Peyer's patch (tissue), 4 donors: ENCODE measurements around the gene TSPEAR. TPM values are rescaled to one million over a fixed set of nuclear protein-coding genes. Genes with fewer than 3 reads are reported as not detected.

ENCODE experiments used
- DNase-seq, 3 donors: peaks; one replicate each; pipeline ENCODE4 v3.0.0-alpha.2; 2017 to 2019
- H3K27ac ChIP-seq, 4 donors: fragments of 200-600 bp; sonication (generic); one replicate each; pipeline ENCODE4 v1.5.1; 2016 to 2019
- H3K27me3 ChIP-seq, 2 donors: fragments of 200-600 bp; sonication (generic); one replicate each; pipeline ENCODE4 v1.5.1; 2019
- H3K36me3 ChIP-seq, 3 donors: fragments of 200-600 bp; sonication (generic); one replicate each; pipeline ENCODE4 v1.5.1; 2016 to 2019
- H3K4me1 ChIP-seq, 4 donors: fragments of 200-600 bp; sonication (generic); one replicate each; pipeline ENCODE4 v1.5.1; 2016 to 2019
- H3K4me3 ChIP-seq, 4 donors: fragments of 200-600 bp; sonication (generic); 1 replicate in 3 of 4; 2 replicates in 1 of 4; pipeline ENCODE4 v1.5.1; 2016 to 2019; ENCODE audit warnings: mild to moderate bottlenecking in 1 of 4
- H3K9me3 ChIP-seq, 4 donors: fragments of 200-600 bp; sonication (generic); one replicate each; pipeline ENCODE4 v1.5.1; 2016 to 2019; ENCODE audit warnings: mild to moderate bottlenecking in 1 of 4
- CTCF ChIP-seq, 6 experiments: fragments of 450-650 bp in 4 of 6; fragments of 200-600 bp in 2 of 6; sonication (generic) in 1 of 6; IDR thresholded peaks; one replicate each; pipeline ENCODE4 v1.5.1; 2017 to 2019; ENCODE audit warnings: antibody characterized with exemption in 6 of 6, mild to moderate bottlenecking in 3 of 6, moderate library complexity in 1 of 6
- POLR2A ChIP-seq, 2 donors: fragments of 450-650 bp; IDR thresholded peaks; one replicate each; pipeline ENCODE4 v1.5.1; 2017; ENCODE audit warnings: antibody characterized with exemption in 2 of 2, mild to moderate bottlenecking in 2 of 2, moderate library complexity in 2 of 2
- total RNA-seq, 4 donors: library from RNA; depleted of rRNA; stranded (reverse); fragments of >200 nt; gene quantifications; one replicate each; pipeline ENCODE4 v1.1.0, GENCODE V29; 2016

Gene TSPEAR
- total RNA-seq, 4 donors from 2014 or later, result 0.47 TPM; not detected in 3

- H3K4me3 ChIP-seq, result no peak overlapping the region
- peaks cover 0 to under 1% (median 0%) of the 10 kb centered on the region in 4 donors for H3K9me3 ChIP-seq
- no peaks in the 10 kb centered on the region for H3K4me1 ChIP-seq
- no peak for TF ChIP-seq CTCF (IDR thresholded peaks at IDR 0.05)
- TF ChIP-seq POLR2A (IDR thresholded peaks at IDR 0.05), result no peak
- no peak for DNase-seq
- no peak overlapping the region for H3K27ac ChIP-seq
- H3K36me3 ChIP-seq, result no peaks in the 10 kb centered on the region
- no peaks in the 10 kb centered on the region for H3K27me3 ChIP-seq
Observed at GRCh38 chr21:44498280-44499210, 212.8 kb downstream of the TSPEAR start.

- DNase-seq, result no peak
- Histone ChIP-seq H3K4me1 (no peaks in the 10 kb centered on the region), H3K27ac (no peak overlapping the region), H3K4me3 (no peak overlapping the region), H3K27me3 (no peaks in the 10 kb centered on the region), H3K9me3 (peaks cover 0 to 9% (median 0%) of the 10 kb centered on the region in 4 donors), H3K36me3 (no peaks in the 10 kb centered on the region)
- TF ChIP-seq POLR2A (IDR thresholded peaks at IDR 0.05) (no peak), CTCF (IDR thresholded peaks at IDR 0.05) (no peak)
Observed at GRCh38 chr21:44497703-44498126, 213.7 kb downstream of the TSPEAR start.

GRCh38 chr21:44496564-44497550, 214.5 kb downstream of the TSPEAR start:
- H3K36me3 ChIP-seq, result no peaks in the 10 kb centered on the region
- no peaks in the 10 kb centered on the region for H3K27me3 ChIP-seq
- H3K9me3 ChIP-seq, result peaks cover 0 to 11% (median 0%) of the 10 kb centered on the region in 4 donors
- no peak for TF ChIP-seq CTCF (IDR thresholded peaks at IDR 0.05)
- TF ChIP-seq POLR2A (IDR thresholded peaks at IDR 0.05), result no peak
- H3K4me3 ChIP-seq, result no peak overlapping the region
- no peak overlapping the region for H3K27ac ChIP-seq
- no peak for DNase-seq
- H3K4me1 ChIP-seq, result no peaks in the 10 kb centered on the region

GRCh38 chr21:44495611-44496563, 215.5 kb downstream of the TSPEAR start:
- H3K4me3 ChIP-seq, result no peak overlapping the region
- no peaks in the 10 kb centered on the region for H3K36me3 ChIP-seq
- H3K27ac ChIP-seq, result no peak overlapping the region
- no peaks in the 10 kb centered on the region for H3K4me1 ChIP-seq
- peaks cover 0 to 11% (median 0%) of the 10 kb centered on the region in 4 donors for H3K9me3 ChIP-seq
- TF ChIP-seq CTCF (IDR thresholded peaks at IDR 0.05), result no peak
- no peak for TF ChIP-seq POLR2A (IDR thresholded peaks at IDR 0.05)
- H3K27me3 ChIP-seq, result no peaks in the 10 kb centered on the region
- DNase-seq, result no peak
